ENCODE results near the gene SZRD1.

DNA sequence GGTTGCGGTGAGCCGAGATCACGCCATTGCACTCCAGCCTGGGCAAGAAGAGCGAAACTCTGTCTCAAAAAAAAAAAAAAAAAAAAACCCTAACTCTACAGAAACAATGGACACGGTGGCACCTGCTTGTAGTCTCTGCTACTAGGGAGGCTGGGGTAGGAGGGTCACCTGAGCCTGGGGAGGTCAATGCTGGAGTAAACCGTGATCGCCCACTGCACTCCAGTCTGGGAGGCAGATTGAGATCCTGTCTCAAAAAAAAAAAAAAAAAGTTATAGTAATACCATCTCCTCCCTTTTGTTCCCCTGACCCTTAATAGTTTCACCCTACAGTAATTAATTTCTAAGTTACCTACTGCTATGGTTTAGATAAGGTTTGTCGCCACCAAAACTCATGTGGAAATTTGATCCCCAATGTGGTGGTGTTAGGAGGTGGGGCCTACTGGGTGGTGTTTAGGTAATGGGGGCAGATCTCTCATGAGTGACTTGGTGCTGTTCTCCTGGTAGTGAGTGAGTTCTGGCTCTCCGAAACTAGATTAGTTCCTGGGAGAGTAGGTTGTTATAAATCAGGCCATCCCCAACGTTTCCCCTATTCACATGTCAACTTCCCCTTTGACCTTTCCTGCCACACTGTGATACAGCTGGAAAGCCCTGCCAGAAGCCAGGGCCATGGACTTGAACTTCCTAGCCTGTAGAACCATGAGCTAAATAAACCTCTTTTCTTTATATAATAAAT, 24.5 kb upstream of the SZRD1 start:
- TF ChIP-seq ESRRA (CRISPR knock-in tag; IDR thresholded peaks at IDR 0.05; ENCODE audit: borderline replicate concordance), result no peak
- TF ChIP-seq, protein P1, sequence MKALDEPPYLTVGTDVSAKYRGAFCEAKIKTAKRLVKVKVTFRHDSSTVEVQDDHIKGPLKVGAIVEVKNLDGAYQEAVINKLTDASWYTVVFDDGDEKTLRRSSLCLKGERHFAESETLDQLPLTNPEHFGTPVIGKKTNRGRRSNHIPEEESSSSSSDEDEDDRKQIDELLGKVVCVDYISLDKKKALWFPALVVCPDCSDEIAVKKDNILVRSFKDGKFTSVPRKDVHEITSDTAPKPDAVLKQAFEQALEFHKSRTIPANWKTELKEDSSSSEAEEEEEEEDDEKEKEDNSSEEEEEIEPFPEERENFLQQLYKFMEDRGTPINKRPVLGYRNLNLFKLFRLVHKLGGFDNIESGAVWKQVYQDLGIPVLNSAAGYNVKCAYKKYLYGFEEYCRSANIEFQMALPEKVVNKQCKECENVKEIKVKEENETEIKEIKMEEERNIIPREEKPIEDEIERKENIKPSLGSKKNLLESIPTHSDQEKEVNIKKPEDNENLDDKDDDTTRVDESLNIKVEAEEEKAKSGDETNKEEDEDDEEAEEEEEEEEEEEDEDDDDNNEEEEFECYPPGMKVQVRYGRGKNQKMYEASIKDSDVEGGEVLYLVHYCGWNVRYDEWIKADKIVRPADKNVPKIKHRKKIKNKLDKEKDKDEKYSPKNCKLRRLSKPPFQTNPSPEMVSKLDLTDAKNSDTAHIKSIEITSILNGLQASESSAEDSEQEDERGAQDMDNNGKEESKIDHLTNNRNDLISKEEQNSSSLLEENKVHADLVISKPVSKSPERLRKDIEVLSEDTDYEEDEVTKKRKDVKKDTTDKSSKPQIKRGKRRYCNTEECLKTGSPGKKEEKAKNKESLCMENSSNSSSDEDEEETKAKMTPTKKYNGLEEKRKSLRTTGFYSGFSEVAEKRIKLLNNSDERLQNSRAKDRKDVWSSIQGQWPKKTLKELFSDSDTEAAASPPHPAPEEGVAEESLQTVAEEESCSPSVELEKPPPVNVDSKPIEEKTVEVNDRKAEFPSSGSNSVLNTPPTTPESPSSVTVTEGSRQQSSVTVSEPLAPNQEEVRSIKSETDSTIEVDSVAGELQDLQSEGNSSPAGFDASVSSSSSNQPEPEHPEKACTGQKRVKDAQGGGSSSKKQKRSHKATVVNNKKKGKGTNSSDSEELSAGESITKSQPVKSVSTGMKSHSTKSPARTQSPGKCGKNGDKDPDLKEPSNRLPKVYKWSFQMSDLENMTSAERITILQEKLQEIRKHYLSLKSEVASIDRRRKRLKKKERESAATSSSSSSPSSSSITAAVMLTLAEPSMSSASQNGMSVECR (CRISPR knock-in tag; IDR thresholded peaks at IDR 0.05; ENCODE audit: borderline replicate concordance), result no peak
- TF ChIP-seq, protein P2, sequence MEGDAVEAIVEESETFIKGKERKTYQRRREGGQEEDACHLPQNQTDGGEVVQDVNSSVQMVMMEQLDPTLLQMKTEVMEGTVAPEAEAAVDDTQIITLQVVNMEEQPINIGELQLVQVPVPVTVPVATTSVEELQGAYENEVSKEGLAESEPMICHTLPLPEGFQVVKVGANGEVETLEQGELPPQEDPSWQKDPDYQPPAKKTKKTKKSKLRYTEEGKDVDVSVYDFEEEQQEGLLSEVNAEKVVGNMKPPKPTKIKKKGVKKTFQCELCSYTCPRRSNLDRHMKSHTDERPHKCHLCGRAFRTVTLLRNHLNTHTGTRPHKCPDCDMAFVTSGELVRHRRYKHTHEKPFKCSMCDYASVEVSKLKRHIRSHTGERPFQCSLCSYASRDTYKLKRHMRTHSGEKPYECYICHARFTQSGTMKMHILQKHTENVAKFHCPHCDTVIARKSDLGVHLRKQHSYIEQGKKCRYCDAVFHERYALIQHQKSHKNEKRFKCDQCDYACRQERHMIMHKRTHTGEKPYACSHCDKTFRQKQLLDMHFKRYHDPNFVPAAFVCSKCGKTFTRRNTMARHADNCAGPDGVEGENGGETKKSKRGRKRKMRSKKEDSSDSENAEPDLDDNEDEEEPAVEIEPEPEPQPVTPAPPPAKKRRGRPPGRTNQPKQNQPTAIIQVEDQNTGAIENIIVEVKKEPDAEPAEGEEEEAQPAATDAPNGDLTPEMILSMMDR (IDR thresholded peaks at IDR 0.05), result no peak
- no peak for TF ChIP-seq TP53 (CRISPR knock-in tag; IDR thresholded peaks at IDR 0.05)
- TF ChIP-seq NFE2L1 (CRISPR knock-in tag; IDR thresholded peaks at IDR 0.05), result no peak

All from WTC11 (cell line).